ENCODE results near the gene CRYBG2.
"Not testable (repeated sequence)": the region's sequence is repeated elsewhere in the genome, so short reads cannot be mapped to it uniquely, and the experiment has no call there.

Gene CRYBG2

DNA sequence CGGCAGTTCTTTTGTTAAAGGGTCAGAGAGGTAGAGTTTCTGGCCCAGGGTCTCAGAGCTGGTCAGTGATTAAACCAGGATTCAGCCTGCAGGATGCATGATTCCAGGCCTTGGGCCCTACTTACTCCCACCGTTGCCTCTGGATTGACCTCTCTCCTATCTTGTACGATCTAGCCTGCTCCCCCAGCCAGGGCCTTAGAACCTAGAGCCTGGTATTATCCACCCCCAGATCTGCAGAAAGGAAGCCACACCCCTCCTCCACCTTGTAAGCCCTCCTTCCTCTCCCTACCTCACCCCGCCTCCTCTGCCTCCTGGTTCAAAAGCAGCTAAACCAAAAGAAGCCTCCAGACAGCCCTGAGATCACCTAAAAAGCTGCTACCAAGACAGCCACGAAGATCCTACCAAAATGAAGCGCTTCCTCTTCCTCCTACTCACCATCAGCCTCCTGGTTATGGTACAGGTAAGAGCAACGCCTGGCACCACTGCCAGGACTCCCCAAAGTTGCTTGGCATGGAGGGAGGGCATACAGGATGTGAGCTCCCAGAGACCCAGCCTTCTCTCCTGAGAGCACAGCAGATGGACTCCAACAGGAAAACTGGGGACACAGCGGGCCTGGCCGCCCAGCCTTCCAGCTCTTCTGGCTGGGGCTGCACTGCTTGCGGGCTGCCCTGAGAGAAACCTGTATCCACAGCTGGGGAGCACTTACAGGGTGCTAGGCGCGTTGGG lies 36.2 kb downstream of the CRYBG2 start, which contains the start of gene CD52:
Gene CD52 (plus strand): TSS at position 347 of the 726 bp plus-strand sequence. CDS start 60 bp downstream, at position 407.
- DNase-seq (ENCODE audit: low read depth) = peak; percentile 53

DNA sequence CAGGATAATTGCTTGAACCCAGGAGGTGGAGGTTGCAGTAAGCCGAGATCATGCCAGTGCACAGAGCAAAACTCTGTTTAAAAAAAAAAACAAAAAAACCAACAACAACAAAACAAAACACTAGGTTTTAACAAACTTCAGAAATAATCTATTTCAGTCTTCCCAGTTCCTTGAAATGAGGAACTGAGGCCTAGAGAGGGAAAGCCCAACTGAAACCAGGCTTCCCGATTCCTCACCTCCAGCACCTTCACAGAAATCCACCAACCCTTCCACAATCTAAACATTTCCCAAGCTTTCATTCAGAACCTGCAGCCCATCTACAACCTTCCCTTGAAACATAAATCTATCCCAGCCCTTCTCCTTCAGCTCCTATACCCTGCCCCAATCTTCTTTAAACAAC lies 36.8 kb downstream of the CRYBG2 start:
- no peak for DNase-seq (ENCODE audit: low read depth)

DNA sequence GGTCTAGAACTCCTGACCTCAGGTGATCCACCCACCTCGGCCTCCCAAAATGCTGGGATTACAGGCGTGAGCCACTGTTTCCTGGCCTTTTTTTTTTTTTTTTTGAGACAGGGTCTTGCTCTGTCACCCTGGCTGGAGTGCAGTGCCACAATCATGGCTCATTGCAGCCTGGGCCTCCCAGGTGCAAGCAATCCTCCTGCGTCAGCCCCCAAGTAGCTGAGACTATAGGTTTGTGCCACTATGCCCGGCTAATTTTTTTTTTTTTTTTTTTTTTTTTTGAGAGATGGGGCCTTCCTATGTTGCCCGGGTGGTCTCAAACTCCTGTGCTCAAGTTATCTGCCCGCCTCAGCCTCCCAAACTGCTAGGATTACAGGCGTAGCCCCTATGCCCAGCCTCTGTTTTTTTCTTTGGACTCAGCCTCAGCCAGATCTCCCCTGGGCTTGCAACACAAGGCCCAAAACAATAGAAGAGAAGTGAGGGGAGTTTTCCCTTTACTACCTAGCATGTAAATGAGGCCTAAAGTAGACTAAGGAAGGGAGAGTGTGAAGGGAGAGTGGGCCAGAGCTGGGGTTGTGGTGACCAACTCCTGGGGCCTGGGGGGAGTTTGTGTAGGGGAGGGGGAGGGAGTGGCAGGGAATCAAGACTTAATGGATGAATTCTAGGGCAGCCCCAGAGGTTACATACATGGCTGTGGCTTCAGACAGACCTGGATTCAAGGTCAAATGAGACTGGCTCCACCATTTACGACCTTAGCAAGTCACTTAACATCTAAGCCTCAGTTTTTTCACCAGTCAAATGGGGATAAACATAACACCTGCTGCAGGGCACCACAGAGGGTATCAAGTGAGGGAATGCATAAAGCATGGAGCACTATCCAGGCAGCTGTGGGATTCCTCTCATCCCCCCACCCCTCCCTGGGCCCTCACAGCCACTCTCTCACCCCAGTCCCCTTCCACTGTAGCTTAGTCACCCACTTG lies 37.8 kb downstream of the CRYBG2 start:
- no peak for DNase-seq (ENCODE audit: low read depth)

DNA sequence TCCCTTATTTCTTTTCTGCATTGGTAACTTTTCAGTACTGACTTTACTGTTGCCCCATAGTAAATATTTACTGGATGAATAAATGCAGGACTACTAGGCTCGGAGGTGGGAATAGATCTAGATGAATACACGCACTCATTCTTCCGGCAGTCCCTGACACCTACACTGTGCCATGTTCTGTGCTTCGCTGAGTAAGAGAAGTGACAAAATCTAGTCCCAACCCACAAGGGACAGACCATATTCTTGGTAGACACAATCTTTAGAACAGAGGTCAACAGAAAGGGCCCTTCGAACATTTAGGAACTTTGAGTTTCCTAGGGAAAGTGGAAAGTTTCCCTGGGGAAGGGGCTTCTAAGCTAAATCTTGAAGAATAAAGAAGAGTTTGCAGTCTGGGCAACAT lies 39.4 kb downstream of the CRYBG2 start:
- DNase-seq (ENCODE audit: low read depth) = no peak

DNA sequence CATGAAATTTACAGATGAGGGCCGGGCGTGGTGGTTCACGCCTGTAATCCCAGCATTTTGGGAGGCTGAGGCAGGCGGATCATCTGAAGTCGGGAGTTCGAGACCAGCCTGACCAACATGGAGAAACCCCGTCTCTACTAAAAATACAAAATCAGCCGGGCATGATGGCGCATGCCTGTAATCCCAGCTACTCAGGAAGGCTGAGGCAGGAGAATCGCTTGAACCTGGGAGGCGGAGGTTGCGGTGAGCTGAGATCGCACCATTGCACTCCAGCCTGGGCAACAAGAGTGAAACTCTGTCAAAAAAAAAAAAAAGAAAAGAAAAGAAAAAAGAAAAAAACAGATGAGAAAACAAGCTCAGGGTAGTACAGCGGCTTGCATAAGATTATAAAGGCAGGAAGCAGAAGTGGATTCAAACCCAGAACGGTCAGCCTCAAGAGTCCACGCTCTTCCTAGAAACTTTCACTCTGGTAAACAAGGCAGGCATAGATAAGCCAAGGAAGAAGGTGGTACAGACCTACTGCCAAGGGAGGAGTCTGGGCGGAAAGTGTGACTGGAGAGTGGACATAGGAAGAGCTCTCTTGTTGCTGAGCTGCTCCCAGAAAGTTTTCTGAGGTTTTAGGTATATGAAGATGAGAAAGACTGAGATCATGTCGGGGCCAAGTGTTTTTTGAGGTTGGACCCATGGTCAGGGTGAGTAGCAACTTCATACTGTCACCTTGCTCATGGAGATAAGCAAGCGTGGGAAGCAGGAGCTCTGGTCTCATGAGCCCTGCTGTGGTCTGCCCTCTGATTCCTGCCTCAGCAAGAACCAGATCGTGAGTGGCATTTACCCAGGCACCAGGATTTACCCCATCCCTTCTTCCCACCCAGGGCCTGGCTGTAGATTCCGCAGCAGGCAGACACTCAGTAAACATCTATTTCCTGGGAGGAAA lies 45.7 kb downstream of the CRYBG2 start:
- not testable (repeated sequence) for DNase-seq (ENCODE audit: low read depth)

DNA sequence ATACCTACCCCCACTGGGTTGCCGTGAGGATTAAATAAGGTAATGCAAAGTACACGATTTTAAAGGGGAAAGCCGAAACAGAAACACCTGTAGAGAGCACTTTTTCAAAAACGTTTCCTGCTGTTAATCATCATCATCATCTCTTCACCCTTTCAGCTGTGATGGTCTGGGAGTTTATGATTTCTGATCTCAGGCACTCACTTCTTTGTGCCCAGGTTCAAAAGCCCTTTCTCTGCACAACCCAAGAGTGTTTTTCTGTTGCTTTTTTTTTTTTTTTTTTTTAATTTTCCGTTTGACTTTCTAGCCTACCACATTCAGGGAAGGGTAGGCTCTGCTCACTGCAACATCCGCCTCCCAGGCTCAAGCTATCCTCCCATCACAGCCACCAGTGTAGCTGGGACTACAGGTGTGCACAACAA lies 46.6 kb downstream of the CRYBG2 start:
- no peak for DNase-seq (ENCODE audit: low read depth)

DNA sequence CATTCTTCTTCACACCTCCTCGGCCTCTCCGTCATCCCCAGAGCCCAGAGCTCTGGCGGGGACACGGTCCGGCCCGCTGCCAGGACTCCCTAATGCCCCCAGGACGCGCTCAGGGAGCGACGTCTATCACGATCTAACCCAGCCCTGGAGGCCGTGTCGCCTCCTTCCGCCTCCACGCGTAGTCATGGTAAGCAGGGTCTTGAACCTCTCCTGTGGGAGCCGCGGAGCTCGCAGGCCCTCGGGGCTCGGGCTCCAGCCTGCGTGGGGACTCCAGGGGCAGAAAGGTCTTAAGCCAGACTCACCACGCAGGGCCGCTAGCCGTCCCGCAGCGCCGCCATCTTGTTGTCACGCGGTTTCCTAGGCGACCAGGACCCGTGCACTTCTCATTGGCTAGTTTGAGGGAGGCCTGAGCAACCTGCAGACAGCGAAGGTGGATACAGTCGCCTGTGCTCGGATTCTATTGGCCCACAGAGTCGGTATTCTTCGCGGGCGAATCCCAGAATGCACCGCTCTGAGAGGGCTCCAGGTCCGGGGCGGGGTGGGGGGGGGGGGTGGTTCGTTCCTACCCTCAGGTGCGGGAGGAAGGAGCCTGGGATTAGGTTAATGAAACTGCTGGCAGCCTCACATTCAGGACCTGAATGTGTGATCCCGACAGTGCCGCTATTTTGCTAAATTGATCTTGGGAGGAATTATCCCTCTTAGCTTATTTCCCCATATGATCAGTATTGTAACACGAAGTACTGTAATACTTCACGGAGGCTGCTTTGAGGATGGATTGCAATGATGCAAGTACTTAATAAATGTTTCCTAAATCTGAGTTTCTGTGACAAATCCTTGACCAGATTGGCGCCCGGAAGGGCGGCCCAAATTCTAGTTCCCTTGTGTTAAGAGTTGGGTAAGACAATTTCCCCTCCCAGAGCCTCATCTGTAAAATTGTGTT lies 47.4 kb downstream of the CRYBG2 start, which contains the start of gene UBXN11:
Gene UBXN11 (minus strand): TSS at position 347 of the 940 bp plus-strand sequence. CDS start 3,753 bp downstream, outside the sequence.
- DNase-seq (ENCODE audit: low read depth) = peak; percentile 85

DNA sequence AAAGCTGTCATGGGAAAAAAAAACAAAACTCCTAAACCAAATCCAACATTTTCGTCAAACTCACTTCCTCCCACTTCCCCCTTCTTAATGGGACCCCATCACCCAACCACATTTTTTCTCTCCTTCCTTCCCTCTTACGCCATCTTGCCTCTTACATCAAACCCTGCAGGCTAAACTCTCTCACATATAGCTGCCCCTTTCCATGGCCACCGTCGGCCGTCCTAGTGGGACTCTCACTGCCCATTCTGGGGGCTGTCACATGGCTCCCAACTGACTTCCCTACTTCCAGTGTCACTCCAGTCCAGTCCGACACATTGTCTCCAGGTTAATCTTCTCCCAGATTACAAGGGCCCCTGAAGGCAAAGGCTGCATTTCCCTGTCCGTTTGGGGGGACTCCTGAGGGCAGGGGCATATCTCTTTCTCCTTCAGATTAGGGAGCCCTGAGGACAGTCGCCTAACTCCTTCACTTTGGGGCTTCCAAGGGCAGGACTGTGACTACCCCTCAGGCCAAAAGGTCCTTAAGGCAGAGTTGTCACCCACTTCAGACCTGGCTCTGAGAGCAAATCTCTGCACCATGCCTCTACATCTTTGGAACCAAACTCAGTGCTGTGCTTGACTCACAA lies 48.2 kb downstream of the CRYBG2 start:
- no peak for DNase-seq (ENCODE audit: low read depth)

DNA sequence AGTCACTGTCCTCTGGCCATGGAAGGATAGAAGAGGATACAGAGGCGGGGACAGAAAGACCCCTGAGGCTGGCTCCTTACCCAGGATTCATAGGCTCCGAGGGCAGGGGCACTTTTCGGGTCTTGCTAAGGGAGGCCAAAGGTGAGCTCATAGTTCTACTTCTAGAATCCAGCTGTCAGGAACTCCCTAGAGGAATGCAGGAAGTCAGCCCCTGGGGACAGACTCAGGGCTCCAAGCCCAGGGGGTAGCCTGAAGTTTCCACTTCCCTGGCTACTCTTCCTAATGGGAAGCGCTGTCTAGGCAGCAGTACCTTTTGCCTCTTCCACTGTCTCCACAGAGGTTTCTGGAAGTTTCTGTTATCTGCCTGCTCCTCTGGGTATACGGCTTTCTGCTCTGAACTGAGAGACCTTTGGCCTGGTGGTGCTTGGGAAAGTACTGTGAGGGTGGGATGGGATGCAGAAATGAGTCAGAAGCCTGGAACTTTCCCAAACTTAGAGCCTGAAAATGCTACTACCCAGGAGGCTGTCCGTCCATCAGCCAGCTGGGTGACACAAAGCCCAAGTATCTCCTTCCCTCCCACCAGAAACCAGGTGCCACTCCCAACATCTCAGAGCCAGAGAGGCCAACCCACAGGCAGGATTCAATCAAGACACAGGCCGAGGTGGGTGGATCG lies 51.1 kb downstream of the CRYBG2 start:
- DNase-seq (ENCODE audit: low read depth) = no peak

DNA sequence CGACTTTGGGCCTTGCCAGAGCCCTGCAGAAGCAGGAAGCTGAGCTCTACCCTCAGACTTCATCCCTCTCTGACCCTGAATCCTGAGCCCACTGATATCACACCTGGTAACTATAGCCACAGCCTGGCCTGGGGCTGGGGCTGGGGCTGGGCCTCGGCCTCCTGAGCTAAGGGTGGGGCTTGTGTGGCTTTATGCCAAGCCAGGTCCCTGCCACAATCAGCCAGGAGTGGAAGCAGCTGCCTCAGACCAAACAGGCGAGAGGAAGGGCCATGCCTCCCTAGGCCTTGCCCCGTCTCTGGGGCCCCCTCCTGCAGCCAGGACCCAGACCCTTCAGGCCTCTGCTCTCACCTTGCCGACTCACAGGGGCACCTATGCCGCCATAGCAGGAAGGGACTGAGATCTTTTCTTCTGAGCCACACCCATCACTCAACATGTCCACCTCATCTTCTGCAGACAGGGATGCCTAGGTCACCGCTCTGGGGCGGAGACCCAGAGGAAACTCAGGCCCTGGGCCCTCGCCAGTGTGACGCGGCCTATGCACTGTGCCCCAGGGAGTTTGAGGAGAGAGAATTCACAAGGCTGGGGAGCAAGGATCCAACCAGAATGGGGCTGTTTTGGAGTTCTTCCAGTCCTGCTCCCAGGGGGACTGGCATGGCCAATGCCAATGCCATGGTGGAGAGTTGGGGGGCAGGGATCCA lies 53.2 kb downstream of the CRYBG2 start:
- DNase-seq (ENCODE audit: low read depth) = no peak

DNA sequence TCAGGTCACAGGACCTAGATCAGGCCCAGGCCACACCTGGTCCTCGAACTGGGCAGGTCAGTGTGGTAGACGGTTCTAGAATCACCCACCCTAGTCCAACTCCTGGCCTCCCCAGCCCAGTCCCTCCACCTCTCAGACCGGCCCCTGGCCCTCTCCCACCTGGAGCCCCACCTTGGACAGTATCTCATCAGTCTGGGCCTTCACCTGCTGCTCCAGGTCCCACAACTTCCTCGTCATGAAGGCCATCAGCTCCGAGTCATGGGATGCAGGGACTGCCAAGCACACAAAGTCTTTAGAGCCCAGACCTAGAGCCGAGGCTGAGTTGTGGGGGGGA lies 56.2 kb downstream of the CRYBG2 start:
- DNase-seq (ENCODE audit: low read depth) = no peak

DNA sequence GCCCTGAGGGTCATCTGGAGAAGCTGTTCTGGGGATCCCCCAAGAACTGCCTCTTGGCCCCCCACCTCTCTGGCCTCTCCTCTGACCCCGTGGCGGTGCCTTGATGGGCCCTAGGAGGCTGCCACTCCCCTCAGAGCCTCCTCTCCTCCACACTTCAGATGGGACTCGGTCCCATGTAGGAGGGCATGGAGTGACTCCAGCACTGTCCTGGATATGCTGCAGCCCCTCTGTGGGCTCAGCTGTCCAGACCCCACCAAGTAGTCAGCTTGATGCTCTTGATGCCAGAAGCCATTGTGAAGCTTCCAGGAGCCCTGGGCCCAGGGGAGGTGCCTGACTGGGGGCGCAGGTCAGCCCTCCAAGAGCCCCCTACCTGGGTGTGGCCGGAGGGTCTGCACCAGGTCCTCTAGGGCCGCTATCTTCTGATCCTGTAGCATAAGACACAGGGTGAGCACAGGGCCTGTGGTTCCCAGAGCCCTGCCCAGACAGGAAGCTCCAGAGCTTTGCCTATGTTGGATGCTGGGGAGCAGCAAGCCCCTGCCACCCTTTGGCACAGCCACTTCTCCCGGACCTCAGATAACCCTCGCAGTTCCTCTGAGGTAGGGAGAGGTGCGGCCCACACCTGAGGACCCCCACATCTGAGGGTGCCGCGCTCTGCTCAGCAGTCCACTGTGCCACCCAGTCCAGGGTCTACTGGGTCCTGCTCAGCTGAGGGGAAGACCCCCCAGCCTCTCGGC lies 56.7 kb downstream of the CRYBG2 start:
- no peak for DNase-seq (ENCODE audit: low read depth)

DNA sequence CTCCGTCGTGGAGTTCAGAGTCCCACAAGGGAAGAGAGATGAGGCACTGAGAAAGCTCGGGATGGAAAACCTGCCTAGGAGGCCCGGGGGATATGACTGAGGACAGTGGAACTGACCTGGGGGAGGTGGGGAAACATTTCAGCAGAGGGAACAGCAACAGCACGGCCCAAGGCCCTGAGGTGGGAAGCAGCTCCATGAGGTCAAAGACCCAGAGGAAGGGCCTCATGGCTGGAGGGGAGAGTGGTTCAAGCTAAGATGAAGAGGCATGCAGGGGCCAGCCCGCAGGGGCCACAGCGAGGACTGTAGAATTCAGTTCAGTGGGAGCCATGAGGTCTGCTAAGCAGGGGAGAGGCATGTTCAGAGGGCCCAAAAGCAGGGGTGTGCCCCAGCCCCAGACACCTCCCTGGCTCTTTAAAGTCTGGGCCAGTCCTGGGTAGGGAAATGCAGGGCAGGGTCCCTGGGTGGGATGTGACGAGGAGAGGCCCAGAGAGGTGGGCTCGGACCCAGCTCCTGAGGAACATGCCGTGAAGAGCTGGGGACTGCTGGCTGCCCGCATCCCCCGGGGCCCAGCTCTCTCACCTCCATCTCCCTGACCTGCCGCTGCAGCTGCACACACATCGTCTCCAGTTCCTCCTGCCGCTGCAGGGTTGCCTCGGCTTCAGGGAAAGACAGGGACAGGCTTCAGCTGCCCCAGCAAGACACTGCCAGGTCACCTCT lies 57.4 kb downstream of the CRYBG2 start:
- DNase-seq (ENCODE audit: low read depth) = no peak

DNA sequence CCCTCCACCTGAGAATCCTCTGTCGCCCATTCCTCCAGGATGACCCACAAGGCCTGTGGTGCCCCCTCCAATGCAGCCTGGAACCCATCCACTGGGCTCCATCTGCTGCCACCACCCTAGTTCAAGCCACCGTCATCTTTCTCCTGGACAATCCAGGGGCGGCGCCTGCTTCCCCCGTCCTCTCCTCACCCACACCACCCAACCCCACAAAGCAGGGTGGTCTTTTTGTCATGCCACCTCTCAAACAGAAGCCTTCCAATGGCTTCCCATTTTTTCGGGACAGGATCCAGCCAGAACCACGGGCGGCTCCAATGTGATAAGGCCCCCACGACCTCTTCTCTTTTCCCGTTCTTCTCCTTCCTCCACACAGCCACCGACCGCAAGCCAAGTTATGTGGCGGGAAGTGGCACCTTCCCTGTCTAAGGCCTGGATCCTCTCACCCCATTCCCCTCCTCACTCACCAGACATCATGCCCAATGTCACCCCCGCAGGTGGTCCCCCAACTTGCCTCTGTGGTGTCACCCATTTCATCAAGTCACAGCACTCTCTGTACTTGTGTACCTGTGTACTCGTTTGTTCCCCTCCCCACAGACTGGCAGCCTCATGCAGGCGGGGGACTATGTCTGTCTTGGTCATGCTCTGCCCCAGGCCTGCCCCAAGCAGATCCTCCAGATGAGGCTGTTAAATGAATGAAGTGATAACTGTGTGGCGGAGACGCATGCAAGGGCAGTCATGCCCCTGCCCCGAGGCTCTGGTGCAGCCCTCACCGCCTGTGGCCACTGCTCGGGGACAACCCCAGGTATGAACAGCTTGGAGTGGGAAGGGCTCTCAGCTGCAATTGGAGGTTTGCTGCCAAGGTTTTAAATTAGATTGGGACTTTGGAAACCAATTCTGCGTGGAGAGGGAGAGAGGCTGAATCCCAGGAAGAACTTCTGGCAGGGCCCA lies 58.5 kb downstream of the CRYBG2 start:
- no peak for DNase-seq (ENCODE audit: low read depth)

DNA sequence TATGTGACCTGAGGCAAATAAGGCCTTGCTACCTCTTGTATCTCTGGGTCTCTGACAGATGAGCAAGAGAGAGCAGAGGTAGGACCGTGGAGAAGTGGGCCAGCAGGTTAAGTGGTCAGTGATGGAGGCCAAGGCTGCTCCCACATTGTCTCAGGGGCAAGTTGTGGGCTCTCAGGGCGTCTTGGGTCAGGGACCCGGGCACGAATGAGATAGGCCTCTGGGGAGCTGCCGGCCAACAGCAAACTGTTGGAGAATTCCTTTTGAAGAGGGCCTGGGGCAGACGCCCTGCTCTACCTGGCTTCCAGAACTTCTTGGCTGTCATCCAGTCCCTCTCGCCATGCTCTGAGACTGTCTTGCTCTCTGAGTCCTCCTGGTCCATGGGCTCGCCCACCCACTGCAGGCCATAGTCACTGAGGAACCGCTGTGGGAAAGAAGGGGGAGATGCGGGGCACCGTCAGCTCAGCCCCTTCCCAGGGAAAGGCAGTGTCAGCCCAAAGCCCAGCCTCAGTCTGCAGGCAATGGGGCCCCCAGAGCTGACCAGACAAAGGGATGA lies 59.9 kb downstream of the CRYBG2 start:
- no peak for DNase-seq (ENCODE audit: low read depth)

DNA sequence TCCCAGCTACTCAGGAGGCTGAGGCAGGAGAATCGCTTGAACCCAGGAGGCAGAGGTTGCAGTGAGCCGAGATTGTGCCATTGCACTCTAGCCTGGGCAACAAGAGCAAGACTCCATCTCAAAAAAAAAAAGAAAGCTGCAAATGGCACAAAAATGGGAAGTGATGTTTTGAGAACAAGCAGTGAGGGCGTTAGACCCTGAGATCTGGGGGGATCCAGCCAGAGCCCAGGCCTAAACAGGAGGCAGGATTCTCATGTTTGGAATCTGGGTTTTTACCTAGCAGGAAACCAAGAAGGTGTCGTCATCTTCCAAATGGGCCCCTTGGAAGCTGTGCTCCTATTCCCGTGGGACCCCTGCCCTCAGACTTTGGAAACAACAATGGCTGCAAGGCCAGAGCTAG lies 61.2 kb downstream of the CRYBG2 start:
- not testable (repeated sequence) for DNase-seq (ENCODE audit: low read depth)
